T-helper 17 cell (primary cell): ENCODE results near the gene PHF8. TPM values are rescaled to one million over a fixed set of nuclear protein-coding genes. Genes with fewer than 3 reads are reported as not detected.

Experiments used
- total RNA-seq, 4 donors: library from RNA in 2 of 4; stranded (reverse) in 2 of 4; gene quantifications; one replicate each; pipeline ENCODE4 v1.2.3 and lab custom pipeline; 2022 to 2026

PHF8 gene
- total RNA-seq, 2 donors from 2014 or later = 48.6 to 51.5 TPM

Other genes with a start within 250 kb of the PHF8 start
- 10 to 100 TPM; 13.5 to 14.0 TPM for gene FAM120C, start 138.8 kb upstream of the PHF8 start, total RNA-seq